ENCODE data around the gene ZNF749.
A peak's percentile ranks its signal among the peaks of the same experiment; 100 is the strongest.

The ZNF749 gene

GRCh38 chr19:57435062-57435978, at the start of gene ZNF749:
Gene ZNF749 (plus strand): TSS chr19:57435325. CDS start chr19:57435579, 254 bp downstream.
- DNase-seq: peak; percentile 95

GRCh38 chr19:57389194-57389729, 45.9 kb upstream of the ZNF749 start:
- no peak for DNase-seq

- peak; percentile 98 for DNase-seq
These were observed 45.2 kb upstream of the ZNF749 start, which contains the start of gene ZNF548 for GRCh38 chr19:57389730-57390598. Gene ZNF548 (plus strand): TSS chr19:57389854. CDS start chr19:57390100, 246 bp downstream.

GRCh38 chr19:57395710-57396109, 39.4 kb upstream of the ZNF749 start:
- DNase-seq: no peak

- DNase-seq: no peak
These were observed 36.3 kb upstream of the ZNF749 start for GRCh38 chr19:57398868-57399267.

GRCh38 chr19:57403737-57404563, 31.2 kb upstream of the ZNF749 start:
- DNase-seq: no peak

- DNase-seq: peak; percentile 84
These were observed 28.5 kb upstream of the ZNF749 start for GRCh38 chr19:57406516-57407123.

GRCh38 chr19:57410877-57411671, 24.1 kb upstream of the ZNF749 start, which contains the start of gene ZNF17:
Gene ZNF17 (plus strand): TSS chr19:57411161. CDS start chr19:57413616, 2,455 bp downstream.
- DNase-seq: peak; percentile 92

- no peak for DNase-seq
These were observed 15.7 kb upstream of the ZNF749 start for GRCh38 chr19:57419439-57419838.

GRCh38 chr19:57421037-57421436, 14.1 kb upstream of the ZNF749 start:
- DNase-seq: no peak

- DNase-seq: no peak
These were observed 601 bp upstream of the ZNF749 start for GRCh38 chr19:57434386-57435061.

GRCh38 chr19:57436417-57436816, 1.3 kb downstream of the ZNF749 start:
- no peak for DNase-seq

- DNase-seq: no peak
These were observed 2.8 kb downstream of the ZNF749 start for GRCh38 chr19:57437931-57438330.

- DNase-seq: no peak
These were observed 3.8 kb downstream of the ZNF749 start for GRCh38 chr19:57438925-57439324.

GRCh38 chr19:57441979-57442752, 7.0 kb downstream of the ZNF749 start:
- no peak for DNase-seq

GRCh38 chr19:57443121-57443696, 8.1 kb downstream of the ZNF749 start:
- DNase-seq: no peak

GRCh38 chr19:57452307-57452706, 17.2 kb downstream of the ZNF749 start:
- no peak for DNase-seq

GRCh38 chr19:57465680-57466381, 30.7 kb downstream of the ZNF749 start:
- no peak for DNase-seq

Data from activated CD8-positive, alpha-beta memory T cell treated with anti-CD3 and anti-CD28 coated beads for 24 hours (primary cell).